Stimulated activated CD8-positive, alpha-beta memory T cell treated with anti-CD3 and anti-CD28 coated beads, Interleukin-15, amount 100 ng/mL, for 1 hour (primary cell): ENCODE data around the gene PPP1R2.
"Not testable (repeated sequence)": the region's sequence is repeated elsewhere in the genome, so short reads cannot be mapped to it uniquely, and the experiment has no call there.

Source experiments
- DNase-seq: peaks from one replicate; pipeline ENCODE4 v3.0.0-alpha.2; 2020; ENCODE audit warnings: low read depth

PPP1R2 gene

DNA sequence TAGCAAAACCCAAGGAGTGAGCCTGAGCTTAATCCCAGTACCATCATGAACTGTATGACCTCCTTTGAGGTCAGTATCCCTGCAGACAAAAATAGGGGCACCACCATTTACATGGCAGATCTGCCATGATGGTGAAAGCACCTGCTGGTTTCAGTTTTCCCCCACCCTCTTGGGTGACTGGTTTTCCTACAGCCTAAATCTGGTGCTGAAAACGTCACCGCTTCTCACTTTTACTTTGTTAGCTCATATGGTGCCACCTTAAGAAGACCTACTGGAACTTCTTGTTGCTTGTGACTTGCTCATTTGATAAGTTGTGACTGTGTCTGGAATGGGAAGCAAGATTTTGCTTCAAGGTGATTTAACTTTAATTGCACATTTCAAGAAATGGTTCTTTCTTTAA lies 5.1 kb downstream of the PPP1R2 start:
- DNase-seq: no peak

DNA sequence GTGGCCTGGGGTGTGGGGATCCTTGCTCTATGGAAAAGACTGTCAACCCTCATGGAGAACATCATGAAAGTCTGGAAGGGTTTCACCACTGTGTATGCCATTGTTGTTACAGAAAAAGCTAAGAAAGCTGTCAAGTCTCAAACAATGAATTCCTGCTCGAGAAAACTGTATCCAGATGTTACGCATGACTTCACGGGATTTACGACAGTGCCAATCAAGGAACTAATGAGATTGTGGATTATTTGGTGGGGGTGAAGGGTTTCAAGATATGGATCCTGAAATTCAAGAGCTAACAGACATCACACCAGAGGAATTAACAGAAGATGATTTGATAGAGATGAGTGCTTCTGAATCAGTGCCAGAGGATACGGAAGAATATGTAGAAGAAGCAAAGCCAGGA lies 7.8 kb downstream of the PPP1R2 start:
- DNase-seq: no peak

DNA sequence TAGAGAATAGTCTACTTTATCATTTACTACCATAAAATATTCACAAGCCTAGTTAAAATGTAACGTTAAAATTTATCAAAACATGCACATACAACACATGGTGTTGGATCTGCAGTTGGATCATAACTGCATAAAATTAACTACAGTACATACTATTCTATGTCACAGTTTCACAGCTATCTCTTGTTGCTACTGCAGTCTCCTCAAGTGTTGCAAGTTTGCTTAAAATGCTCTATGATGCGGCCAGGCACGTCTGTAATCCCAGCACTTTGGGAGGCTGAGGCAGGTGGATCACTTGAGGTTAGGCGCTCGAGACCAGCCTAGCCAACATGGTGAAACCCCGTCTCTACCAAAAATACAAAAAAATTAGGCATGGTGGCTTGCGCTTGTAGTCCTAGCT lies 10.3 kb downstream of the PPP1R2 start:
- DNase-seq: no peak

DNA sequence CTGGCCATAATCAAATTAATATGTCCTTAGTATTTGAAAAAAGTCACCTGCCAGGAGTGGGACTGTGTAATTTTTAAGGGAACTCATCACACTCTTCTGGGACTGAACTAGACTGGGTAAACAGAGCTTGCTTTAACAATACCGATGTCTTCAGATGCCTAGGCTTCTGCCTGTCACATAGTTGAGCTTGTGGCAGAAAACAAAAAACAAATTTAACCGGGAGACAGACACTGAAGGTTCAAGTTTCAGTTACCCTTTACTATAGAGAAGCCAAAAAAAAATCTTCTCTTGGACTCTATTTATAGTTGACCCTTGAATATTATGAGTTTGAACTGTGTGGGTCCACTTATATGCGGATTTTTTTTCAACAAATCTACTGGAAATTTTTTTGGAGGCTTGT lies 10.8 kb downstream of the PPP1R2 start:
- no peak for DNase-seq

DNA sequence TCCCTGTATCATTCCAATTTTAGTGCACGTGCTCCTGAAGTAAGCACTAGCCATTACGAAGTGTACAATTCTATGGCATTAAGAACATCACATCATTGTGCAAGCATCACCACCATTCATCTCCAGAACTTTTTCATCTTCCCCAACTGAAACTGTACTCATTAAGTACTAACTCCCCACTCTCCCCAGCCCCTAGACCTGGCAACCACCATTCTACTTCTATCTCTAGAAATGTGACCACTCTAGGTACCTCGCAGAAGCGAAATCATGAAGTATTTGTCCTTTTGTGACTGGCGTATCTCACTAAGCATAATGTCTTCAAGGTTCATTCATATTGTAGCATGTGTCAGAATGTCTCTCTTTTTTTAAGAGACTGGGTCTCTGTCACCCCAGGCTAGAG lies 11.4 kb downstream of the PPP1R2 start:
- DNase-seq: no peak

DNA sequence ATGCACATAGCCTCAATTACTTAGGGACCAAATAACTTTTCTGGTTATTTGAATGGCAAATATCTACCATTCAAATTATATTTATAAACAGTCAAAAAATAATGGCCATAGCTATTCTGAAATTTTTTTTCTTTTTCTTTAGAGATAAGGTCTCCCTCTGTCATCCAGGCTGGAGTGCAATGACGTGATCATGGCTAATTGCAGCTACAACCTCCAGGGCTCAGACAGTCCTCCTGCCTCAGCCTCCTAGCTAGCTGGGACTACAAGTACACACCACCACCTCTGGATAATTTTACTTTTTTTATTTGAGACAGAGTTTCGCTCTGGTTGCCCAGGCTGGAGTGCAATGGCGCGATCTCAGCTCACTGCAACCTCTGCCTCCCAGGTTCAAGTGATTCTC lies 16.6 kb downstream of the PPP1R2 start:
- no peak for DNase-seq

DNA sequence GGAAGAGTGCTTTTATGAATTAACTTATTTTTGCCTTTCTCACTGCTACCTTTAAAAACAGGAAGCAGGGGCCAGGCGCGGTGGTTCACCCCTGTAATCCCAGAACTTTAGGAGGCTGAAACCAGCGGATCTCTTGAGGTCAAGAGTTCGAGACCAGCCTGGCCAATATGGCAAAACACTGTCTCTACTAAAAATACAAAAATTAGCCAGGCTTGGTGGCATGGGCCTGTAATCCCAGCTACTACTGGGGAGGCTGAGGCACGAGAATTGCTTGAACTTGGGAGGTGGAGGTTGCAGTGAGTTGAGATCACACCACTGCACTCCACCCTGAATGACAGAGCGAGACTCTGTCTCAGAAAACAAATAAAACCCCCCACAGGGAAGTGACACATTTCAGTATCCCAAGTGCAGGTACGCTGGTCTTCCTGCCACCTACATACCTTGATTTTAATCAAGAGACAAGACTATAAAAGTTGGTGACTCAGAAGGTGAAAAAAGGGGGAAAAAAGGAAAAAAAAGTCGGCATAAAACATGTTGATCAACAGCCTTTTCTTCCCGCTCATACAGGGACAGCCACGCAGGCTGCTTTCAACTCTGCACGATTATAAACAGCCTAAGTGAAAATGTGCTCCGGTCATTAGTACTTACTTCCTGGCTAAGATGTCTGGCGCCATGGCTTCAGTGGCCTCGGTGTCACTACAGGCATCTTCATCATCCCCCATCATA lies 18.8 kb downstream of the PPP1R2 start:
- no peak for DNase-seq

DNA sequence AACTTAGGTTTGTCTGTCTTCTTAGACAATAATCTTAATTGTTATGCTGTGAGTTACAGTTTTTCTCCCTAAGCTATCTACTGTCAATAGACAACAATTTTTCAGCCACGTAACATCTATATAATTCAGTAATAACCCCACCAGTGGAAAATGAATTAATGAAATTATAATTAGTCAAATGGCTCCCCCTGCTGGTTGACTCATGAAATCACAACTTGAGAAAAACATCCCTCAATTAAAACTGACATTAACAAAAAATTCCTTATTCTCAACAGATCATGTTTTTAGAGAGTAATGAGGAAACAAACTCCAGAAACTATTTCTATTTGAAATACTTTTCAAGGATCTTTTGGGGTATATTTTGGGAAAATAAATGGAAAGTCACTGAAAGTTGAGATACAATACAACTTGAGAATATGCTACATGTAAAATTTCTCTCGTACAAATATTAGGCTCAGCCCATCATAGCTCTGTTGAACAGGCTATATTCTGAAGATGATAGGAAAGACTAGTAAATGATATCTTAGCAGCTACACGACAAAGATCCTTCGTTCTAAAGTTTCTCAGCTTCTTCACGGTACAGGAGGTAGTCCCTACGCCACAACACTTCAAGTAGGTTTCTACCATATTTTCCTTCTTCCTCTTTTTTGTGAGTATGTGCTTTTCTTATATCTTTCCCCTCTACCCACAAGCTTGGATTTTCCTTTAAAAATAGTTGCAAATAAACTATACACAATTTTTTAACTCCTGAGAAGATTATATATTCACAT lies 20.7 kb downstream of the PPP1R2 start:
- no peak for DNase-seq

DNA sequence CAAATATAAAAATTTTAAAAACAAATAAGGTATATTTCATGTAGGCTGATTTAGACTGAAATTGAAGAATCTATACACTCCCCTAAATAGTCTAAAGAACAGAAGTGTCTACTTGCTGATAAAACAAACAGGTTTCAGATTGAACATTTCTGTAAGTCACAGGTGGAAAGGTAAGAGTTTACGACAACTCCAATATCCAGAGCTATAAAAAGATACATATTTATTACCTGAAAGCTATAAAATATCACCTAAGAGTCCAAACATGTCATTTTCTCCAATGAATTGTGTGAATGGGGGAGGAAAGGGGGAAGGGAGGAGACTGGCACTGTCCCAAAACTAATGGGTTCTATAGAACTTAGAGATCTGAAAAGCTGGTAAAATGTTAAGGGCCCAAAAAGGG lies 26.1 kb downstream of the PPP1R2 start:
- no peak for DNase-seq

DNA sequence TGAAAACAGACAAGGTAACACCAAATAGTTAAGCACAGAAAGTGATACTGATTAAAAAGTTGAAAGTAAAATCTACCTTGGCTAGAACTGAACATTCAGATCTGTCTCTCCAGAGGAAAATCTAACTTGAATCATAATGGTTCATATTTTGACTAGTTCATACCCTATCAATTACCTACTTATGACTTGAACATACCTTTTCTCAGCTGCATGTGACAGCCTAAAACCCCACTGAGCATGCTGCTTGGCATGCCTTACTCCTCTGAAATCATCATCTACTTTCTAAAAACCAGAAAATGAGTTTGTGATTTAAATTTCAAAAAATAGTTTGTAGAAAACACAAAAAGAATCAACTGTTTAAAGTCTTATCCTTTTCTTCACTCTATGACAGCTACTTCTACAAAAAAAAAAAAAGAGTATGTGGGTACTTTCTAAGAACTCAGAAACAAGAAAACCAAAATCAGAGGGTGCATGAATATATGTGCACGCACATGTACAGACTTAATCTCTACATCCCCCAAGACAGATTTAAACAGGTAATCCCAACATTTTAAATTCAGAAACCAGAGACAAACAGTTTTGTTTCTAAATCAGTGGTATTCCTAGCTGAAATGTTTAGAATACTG lies 28.4 kb downstream of the PPP1R2 start:
- not testable (repeated sequence) for DNase-seq

DNA sequence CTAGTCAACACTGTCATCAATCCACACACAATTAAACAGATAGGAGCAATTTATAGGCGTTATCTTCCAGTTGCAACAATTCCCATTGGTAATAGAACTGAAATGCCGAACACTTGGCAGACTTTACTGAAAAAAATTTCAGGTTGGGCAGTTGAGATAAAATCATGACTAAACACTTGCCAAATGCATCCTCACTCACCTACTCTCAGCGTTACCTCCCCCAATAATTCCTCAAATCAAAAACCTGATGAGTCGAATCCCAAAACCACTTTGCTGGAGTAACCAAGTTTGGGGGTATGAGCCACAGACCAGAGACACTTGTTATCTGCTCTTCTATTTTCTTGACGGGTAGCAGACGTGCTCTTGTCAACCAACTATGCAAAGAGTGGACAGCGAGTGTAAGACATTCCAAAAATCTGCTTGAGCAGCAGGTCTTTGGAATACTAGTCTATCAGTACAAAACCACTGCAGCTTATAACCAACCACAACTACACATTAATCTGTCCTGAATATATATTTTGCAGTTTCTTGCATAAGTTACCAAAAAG lies 30.3 kb downstream of the PPP1R2 start:
- no peak for DNase-seq

DNA sequence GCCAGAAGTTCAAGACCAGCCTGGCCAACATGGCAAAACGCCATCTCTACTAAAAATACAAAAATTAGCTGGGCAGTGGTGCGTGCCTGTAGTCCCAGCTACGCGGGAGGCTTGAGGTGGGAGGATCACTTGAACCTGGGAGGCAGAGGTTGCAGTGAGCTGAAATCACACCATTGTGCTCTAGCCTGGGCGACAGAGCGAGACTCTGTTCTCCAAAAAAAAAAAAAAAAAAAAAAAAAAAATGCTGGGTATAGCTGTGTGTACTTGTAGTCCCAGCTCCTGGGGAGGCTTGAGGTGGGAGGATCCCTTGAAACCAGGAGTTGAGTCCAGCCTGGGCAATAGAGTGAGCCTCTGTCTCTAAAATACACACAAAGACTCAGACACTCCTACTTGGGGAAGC lies 32.0 kb downstream of the PPP1R2 start:
- no peak for DNase-seq

DNA sequence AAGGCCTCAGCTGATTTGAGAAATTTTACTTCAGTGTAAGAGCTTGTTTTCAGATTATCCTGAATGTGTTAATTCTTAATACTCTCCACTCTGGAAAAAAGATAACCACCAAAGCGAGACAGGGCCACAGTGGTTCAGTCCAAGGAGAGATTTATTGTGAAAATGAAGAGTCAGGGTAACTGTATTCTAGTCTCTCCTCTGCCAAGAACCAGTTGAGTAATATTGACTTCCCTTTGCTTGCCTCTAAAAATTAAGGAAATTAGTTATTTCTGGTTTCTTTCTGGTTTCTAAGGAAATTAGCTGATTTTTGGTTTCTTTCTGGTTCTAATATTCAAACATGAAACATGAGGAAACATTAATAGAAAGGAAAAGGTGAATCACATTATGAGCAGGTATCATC lies 34.9 kb downstream of the PPP1R2 start:
- no peak for DNase-seq

DNA sequence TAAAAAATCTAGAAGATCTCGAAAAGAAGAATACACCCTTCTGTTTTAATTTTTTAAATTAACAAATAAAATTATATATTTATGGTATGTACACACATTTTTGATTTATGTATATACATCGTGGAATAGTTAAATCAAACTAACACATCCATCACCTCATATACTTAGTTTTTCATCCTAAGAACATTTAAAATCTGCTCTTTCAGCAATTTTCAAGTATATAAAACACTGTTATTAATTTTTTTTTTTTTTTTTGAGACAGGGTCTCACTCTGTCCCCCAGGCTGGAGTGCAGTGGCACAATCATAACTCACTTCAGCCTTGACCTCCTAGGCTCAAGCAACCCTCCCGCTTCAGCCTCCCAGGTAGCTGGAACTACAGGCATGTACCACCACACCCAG lies 67.5 kb downstream of the PPP1R2 start:
- no peak for DNase-seq

DNA sequence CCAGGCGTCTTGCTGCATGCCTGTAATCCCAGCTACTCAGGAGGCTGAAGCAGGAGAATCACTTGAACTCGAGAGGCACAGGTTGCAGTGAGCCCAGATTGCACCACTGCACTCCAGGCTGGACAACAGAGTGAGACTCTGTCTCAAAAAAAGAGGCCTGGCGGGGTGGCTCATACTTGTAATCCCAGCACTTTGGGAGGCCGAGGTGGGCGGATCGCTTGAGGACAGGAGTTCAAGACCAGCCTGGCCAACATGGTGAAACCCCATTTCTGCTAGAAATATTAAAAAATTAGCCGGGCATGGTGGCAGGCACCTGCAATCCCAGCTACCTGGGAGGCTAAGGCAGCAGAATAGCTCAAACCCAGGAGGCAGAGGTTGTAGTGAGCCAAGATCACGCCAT lies 68.0 kb downstream of the PPP1R2 start:
- DNase-seq: not testable (repeated sequence)

DNA sequence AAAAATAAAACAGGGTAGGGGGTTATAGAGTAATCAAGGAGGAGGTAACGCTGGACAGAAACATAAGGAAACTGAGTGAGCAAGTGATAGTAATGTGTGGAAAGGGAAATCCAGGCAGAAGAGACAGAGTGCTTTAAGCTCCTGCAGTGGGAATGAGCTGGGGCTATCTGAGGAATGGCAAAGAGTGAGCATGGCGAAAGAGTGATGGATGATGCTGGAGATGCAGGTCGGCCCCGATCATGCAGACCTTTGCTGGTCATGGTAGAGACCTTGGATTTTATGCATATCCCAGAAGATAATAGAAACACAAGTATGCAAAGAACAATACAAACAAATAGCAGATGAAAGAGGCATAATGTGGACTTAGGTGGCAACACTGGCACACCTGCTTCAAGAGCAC lies 74.3 kb downstream of the PPP1R2 start:
- DNase-seq: no peak

DNA sequence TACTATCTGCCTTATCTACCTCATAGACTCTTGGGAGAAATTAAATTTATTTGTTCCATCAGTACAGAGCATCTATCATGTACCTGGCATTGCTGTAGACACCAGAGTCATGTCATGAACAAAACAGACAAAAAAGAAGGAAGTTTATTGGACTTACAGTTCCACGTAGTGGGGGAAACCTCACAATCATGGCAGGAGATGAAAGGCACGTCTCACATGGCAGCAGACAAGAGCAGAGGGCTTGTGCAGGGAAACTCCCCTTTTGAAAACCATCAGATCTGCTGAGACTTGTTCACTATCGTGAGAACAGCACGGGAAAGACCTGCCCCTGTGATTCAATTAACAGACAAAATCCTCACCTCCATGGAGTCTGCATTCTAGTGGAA lies 74.7 kb downstream of the PPP1R2 start:
- no peak for DNase-seq

DNA sequence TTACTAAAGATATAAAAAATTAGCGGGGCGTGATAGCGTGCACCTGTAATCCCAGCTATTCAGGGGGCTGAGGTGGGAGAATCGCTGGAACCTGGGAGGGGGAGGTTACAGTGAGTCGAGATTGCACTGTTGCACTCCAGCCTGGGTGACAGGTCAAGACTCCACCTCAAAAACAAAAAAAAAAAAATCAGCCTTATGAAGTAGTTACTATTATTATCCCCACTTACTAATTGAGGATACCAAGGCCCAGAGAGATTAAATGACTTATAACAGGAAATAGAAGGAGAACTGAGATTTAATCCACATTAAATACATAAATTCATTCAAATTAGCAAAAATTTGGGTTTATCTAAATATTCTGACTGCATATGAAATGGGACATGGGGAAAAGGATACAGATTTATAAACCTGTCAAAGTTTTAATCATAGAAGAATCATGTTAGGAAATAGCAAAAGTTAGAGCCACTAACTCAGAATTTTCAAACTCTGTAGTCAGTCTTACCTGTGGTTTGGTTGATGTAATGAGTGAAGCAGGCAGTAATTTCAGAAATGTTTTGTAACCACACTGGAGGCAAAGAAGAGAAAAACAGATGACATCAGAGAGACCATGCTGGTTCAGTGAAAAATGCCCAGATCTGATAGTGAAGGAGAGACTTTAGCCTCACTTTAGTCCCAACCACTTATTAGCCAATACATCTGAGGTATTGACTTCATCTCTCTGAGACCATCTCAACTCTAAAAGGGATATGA lies 75.3 kb downstream of the PPP1R2 start:
- DNase-seq: no peak

DNA sequence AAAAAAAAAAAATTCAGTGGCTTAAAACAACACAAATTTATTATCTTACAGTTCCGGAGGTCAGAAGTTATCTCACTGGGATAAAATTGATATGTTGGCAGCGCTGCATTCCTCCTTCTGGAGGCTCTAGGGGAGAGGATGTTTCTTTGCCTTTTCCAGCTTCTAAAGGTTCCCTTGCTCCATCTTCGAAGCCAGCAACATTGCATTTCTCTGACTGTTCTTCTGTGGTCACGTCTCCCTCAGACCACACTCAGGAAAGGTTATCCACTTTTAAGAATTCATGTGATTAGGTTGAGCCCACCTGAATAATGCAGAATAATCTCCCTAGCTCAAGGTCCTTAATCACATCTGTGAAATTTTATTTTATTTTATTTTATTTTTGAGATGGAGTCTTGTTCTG lies 76.9 kb downstream of the PPP1R2 start:
- no peak for DNase-seq
